Vein endothelial cell (primary cell): ENCODE results near the gene TASL. TPM values are rescaled to one million over a fixed set of nuclear protein-coding genes. Genes with fewer than 3 reads are reported as not detected.

Experiments used
- small RNA-seq: library from RNA; depleted of rRNA; stranded (forward); fragments of <200 nt; gene quantifications from one replicate; pipeline ENCODE3, GENCODE V24; 2012
- total RNA-seq: library from RNA; depleted of rRNA; stranded (reverse); fragments of >200 nt; gene quantifications from 2 replicates; pipeline ENCODE4 v1.2.3, GENCODE V29; 2012

Gene TASL, protein sequence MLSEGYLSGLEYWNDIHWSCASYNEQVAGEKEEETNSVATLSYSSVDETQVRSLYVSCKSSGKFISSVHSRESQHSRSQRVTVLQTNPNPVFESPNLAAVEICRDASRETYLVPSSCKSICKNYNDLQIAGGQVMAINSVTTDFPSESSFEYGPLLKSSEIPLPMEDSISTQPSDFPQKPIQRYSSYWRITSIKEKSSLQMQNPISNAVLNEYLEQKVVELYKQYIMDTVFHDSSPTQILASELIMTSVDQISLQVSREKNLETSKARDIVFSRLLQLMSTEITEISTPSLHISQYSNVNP
- total RNA-seq, result not detected in 2 replicates

DNA sequence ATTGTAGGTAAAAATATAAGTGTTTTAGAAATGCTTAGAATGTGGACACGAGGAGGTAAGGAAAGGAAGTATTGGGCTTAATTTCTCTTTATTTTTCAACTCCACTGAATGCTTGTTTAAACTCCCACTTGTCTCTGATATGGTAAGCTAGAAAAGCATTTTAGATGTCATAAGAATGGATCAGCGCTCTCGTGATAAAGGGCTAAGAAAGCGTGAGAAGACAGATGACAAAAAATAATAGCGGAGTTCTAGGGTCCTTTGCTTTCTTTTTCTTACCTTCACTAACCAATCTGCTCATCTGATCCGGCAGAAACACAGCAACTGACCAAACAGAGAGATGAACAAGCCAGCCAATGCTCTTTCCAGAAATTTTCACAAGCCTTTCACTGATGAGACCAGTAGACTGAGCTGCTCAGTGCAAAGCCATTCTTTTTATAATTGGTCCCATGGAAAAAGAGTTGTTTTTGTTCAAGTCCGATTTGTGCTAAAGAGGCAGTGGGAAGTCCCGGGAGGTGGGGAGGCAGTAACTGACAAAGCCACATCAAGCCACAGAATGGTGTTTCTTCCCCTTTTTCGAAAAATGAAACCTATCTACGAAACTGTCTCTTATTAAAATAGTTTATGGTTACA lies at the start of gene TASL:
Gene TASL (minus strand): TSS at position 405 of the 630 bp plus-strand sequence. CDS start 17,411 bp downstream, outside the sequence.

Small RNA genes lying within 50 kb of the gene (small RNA-seq; reads per million reads assigned to genes)
- not detected for gene CKS1BP6

Other genes starting within 250 kb of the TASL start
- 2.9 and 3.3 TPM in 2 replicates for gene GK, start 75.7 kb upstream of the TASL start, total RNA-seq